Stimulated activated CD4-positive, alpha-beta T cell treated with anti-CD3 and anti-CD28 coated beads, Interleukin-15, amount 100 ng/mL, for 1 hour (primary cell): ENCODE measurements around the gene ERGIC2.
"Not testable (repeated sequence)": the region's sequence is repeated elsewhere in the genome, so short reads cannot be mapped to it uniquely, and the experiment has no call there.

Source experiments
- DNase-seq, 2 donors: peaks; one replicate each; pipeline ENCODE4 v3.0.0-alpha.2; 2020; ENCODE audit warnings: low read depth in 1 of 2, low spot score in 1 of 2

ERGIC2 gene

DNA sequence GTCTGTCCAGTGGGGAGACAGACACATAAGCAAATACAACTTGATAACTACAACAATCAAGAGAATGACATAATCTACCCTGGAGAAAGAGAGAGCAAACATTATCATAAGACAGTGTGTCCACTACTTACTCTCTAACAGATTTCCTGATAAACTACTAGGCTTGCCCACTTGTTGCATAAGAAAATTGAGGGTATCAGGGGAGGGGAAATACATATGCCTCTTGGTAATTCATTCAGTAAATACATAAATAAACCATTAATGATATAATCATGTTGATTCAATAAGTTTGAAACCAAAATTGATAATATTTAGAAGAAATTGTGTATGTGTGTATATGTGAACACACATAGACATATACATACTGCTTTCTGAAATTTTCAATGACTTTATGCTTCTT is 76.6 kb downstream of the ERGIC2 start:
- DNase-seq, result no peak

DNA sequence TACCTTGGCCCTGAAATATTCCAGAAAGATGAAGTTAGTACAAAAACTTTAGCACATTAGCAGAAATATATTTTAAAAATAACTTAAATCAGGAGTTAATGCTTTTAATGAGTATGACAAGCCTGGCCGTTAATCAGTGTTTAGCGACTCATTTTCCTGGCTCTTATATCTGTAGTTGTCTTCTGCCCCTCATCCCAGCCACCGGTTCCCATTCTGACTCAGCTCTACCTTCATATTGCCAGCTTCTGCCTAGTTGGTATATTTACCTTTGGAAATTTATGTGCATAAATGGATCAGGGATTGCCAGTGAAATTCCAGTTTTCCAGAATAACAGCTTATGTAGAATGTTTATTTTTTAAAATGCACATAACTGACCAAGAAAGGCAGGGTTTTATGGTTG is 79.9 kb downstream of the ERGIC2 start:
- DNase-seq, result no peak

DNA sequence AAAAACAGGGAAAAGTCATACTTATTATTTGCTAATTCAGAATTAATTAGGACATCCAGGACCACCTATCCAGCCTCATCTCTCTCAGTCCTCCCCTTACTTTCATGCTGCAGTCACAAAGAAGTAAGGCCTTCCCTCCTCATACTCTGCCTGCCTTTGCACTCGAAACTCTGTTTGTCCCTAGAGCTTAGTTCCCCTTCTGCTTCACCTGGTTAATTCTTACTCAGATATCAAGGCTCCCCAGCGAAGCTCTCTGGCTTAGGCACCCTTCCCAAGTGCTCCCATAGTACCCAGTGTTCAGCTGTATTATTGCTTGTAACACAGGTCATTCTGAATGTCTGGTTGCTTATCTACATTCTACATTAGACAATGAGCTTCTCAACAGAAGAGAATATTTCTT is 81.3 kb downstream of the ERGIC2 start:
- DNase-seq, result no peak

DNA sequence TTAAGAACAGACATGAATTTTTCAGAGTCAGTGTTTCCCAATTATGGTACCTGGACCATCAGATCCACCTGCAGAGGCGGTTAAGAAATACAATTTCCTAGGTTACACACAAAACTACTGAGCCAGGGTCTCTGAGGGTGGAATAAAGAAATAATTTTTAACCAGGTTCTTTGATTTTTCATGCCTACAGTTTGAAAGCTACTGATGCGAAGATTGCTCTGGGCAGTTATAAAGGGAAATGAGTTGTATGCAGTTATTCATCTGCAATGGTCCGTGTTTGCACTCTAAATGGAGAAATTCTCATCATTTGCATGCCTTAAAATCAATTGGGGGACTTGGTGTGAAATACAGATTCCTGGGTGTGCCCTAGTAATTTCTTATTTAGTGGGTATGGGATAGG is 89.7 kb downstream of the ERGIC2 start:
- no peak for DNase-seq

DNA sequence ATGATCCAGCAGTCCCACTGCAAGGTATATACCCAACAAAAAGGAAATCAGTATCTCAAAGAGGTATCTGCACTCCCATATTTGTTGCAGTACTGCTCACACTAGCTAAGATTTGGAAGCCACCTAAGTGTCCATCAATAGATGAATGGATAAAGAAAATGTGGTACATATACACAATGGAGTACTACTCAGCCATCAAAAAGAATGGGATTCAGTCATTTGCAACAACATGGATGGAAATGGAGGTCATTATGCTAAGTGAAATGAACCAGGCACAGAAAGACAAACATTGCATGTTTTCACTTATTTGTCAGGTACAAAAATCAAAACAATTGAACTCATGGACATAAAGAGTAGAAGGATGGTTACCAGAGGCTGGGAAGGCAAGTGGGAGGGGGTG is 90.5 kb downstream of the ERGIC2 start:
- not testable (repeated sequence) for DNase-seq

DNA sequence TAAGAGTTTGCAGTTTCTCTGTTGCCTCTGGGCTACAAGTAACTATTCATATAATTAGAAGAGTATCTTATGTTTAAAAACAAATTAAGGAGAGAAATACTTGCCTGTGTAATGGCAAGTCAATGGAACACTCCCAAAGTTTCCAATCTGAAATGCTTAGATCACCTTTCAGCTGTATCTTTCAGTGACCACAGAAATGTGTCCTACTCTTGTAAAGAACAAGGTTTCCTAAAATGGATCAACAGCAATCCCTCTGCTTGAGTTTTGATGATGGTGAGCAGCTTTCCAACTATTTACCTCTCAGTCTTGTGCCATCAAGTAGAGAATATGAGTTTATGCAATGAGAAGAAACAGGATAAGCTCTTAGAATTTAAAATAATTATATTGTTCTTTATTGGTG is 92.9 kb downstream of the ERGIC2 start:
- DNase-seq, result no peak

DNA sequence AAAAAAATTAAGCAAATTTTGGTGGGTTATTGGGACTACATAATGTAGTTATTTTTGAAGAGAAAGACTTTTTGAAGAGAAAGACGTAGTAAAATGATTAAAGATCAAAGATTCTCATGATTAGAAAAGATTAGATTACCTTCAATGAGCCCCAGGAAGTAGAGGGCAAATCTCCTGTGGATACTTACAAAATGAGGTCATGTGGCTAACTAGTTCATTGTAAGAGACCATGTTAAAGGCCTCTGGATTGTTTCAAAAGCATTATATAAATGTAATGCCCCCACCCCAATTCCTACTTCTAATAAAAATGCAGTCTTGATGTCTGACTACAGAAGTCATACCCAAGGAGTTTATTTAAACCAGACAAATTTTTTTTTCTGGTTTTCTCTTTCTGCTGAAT is 93.3 kb downstream of the ERGIC2 start:
- no peak for DNase-seq
